ENCODE results near the gene STK32C.

- no peak for TF ChIP-seq CTCF (conservative IDR thresholded peaks at IDR 0.05)
- TF ChIP-seq EZH2 (IDR thresholded peaks at IDR 0.05; ENCODE audit: low read depth) = no peak
Measured at GRCh38 chr10:132186488-132187429, 121.0 kb downstream of the STK32C start, which contains the start of gene DPYSL4.
